Esophagus (tissue), 2 donors: Measurements from ENCODE around the gene TFDP2. TPM values are rescaled to one million over a fixed set of nuclear protein-coding genes. Genes with fewer than 3 reads are reported as not detected.
"Not testable (repeated sequence)": the region's sequence is repeated elsewhere in the genome, so short reads cannot be mapped to it uniquely, and the experiment has no call there.

Experiments used
- H3K27ac ChIP-seq, 2 donors: one replicate each; pipeline ENCODE4 v1.5.1; 2013; ENCODE audit warnings: low read depth in 2 of 2, mild to moderate bottlenecking in 2 of 2, inconsistent platforms in 1 of 2, low read length in 1 of 2, moderate library complexity in 1 of 2
- H3K27me3 ChIP-seq, 2 donors: one replicate each; pipeline ENCODE4 v1.6.1; 2013; ENCODE audit warnings: low read length in 2 of 2, control low read depth in 1 of 2, mild to moderate bottlenecking in 1 of 2; ENCODE audit not compliant: insufficient read depth in 2 of 2, control insufficient read depth in 1 of 2
- H3K36me3 ChIP-seq, 2 donors: one replicate each; pipeline ENCODE4 v1.6.1; 2013; ENCODE audit warnings: low read length in 1 of 2; ENCODE audit not compliant: control insufficient read depth in 2 of 2, insufficient read depth in 2 of 2
- H3K4me1 ChIP-seq, 2 donors: one replicate each; pipeline ENCODE4 v1.6.1; 2013; ENCODE audit warnings: low read length in 1 of 2; ENCODE audit not compliant: control insufficient read depth in 2 of 2, insufficient read depth in 2 of 2
- H3K4me3 ChIP-seq, 2 donors: one replicate each; pipeline ENCODE4 v1.5.1; 2013; ENCODE audit warnings: low read length in 2 of 2, mild to moderate bottlenecking in 2 of 2, low read depth in 1 of 2, moderate library complexity in 1 of 2
- H3K9me3 ChIP-seq, 2 donors: one replicate each; pipeline ENCODE4 v1.6.1; 2013; ENCODE audit warnings: mild to moderate bottlenecking in 2 of 2, low read depth in 1 of 2, low read length in 1 of 2, moderate library complexity in 1 of 2; ENCODE audit not compliant: control insufficient read depth in 2 of 2, insufficient read depth in 1 of 2
- WGBS, 2 donors: extraction: QIAGEN DNeasy Blood & Tissue Kit; methylation state at CpG; one replicate each; pipeline ENCODE4 v1.1.7; 2013; 5-methylcytosine and 5-hydroxymethylcytosine counted together
- polyA plus RNA-seq, 2 donors: library from polyadenylated mRNA; stranded (reverse); fragments of 200-250 nt; gene quantifications; one replicate each; pipeline ENCODE4 v1.2.3, GENCODE V29; 2013
- donor health status: healthy with polysubstance abuse.
- donor health status: Bipolar disorder and iron deficiency.

TFDP2 gene
- polyA plus RNA-seq, 2 donors = 6.2 to 10.8 TPM

GRCh38 chr3:141992512-141992911, 156.8 kb downstream of the TFDP2 start:
- Histone ChIP-seq H3K4me1 (no peaks in the 10 kb centered on the region), H3K36me3 (no peaks in the 10 kb centered on the region), H3K4me3 (no peak overlapping the region), H3K27me3 (no peaks in the 10 kb centered on the region), H3K9me3 (no peaks in the 10 kb centered on the region), H3K27ac (no peak overlapping the region)
- 52 to 57% methylated on average over 2 of the region's 2 CpGs for WGBS, 2 donors

GRCh38 chr3:141986548-141987107, 162.7 kb downstream of the TFDP2 start:
- H3K9me3 ChIP-seq = no peaks in the 10 kb centered on the region
- no peak overlapping the region for H3K27ac ChIP-seq
- WGBS, 2 donors = 66 to 67% methylated on average over 2 of the region's 2 CpGs
- no peaks in the 10 kb centered on the region for H3K36me3 ChIP-seq
- H3K27me3 ChIP-seq = no peaks in the 10 kb centered on the region
- no peaks in the 10 kb centered on the region for H3K4me1 ChIP-seq
- H3K4me3 ChIP-seq = no peak overlapping the region

GRCh38 chr3:141981084-141981483, 168.3 kb downstream of the TFDP2 start:
- no peaks in the 10 kb centered on the region for H3K9me3 ChIP-seq
- no peaks in the 10 kb centered on the region for H3K36me3 ChIP-seq
- no peak overlapping the region for H3K4me3 ChIP-seq
- no peak overlapping the region for H3K27ac ChIP-seq
- no peaks in the 10 kb centered on the region for H3K4me1 ChIP-seq
- no peaks in the 10 kb centered on the region for H3K27me3 ChIP-seq
- WGBS, 2 donors = 94 to 96% methylated on average over 3 of the region's 3 CpGs

- Histone ChIP-seq H3K27ac (no peak overlapping the region), H3K4me1 (no peaks in the 10 kb centered on the region), H3K36me3 (no peaks in the 10 kb centered on the region), H3K4me3 (no peak overlapping the region), H3K27me3 (no peaks in the 10 kb centered on the region), H3K9me3 (no peaks in the 10 kb centered on the region)
- WGBS, 2 donors = 84 to 89% methylated on average over 5 of the region's 5 CpGs
Measured at GRCh38 chr3:141979050-141979671, 170.2 kb downstream of the TFDP2 start.

GRCh38 chr3:141974777-141975176, 174.6 kb downstream of the TFDP2 start:
- WGBS, 2 donors = 96 to 97% methylated on average over 8 of the region's 8 CpGs
- not testable (repeated sequence) for H3K27ac ChIP-seq, H3K4me3 ChIP-seq, H3K36me3 ChIP-seq, H3K27me3 ChIP-seq, H3K9me3 ChIP-seq, H3K4me1 ChIP-seq

GRCh38 chr3:141972399-141972798, 176.9 kb downstream of the TFDP2 start:
- no peak overlapping the region for H3K27ac ChIP-seq
- no peaks in the 10 kb centered on the region for H3K4me1 ChIP-seq
- H3K27me3 ChIP-seq = no peaks in the 10 kb centered on the region
- no peaks in the 10 kb centered on the region for H3K9me3 ChIP-seq
- no peak overlapping the region for H3K4me3 ChIP-seq
- 61 to 80% methylated on average over 2 of the region's 2 CpGs for WGBS, 2 donors
- peaks cover 0 to 2% of the 10 kb centered on the region in 2 donors for H3K36me3 ChIP-seq

- Histone ChIP-seq H3K9me3 (no peaks in the 10 kb centered on the region), H3K27ac (no peak overlapping the region), H3K4me1 (no peaks in the 10 kb centered on the region), H3K4me3 (no peak overlapping the region), H3K36me3 (peaks cover 0 to 2% of the 10 kb centered on the region in 2 donors), H3K27me3 (no peaks in the 10 kb centered on the region)
- WGBS, 2 donors = 85 to 89% methylated on average over 1 of the region's 1 CpG
Measured at GRCh38 chr3:141971571-141971970, 177.8 kb downstream of the TFDP2 start.

- no peaks in the 10 kb centered on the region for H3K27me3 ChIP-seq
- H3K27ac ChIP-seq = no peak overlapping the region
- WGBS, 2 donors = 85 to 88% methylated on average over 6 of the region's 6 CpGs
- H3K4me3 ChIP-seq = no peak overlapping the region
- no peaks in the 10 kb centered on the region for H3K4me1 ChIP-seq
- H3K9me3 ChIP-seq = no peaks in the 10 kb centered on the region
- peaks cover 0 to 2% of the 10 kb centered on the region in 2 donors for H3K36me3 ChIP-seq
Measured at GRCh38 chr3:141969711-141970110, 179.6 kb downstream of the TFDP2 start.

- 81 to 82% methylated on average over 1 of the region's 1 CpG for WGBS, 2 donors
- no peak overlapping the region for H3K27ac ChIP-seq
- H3K36me3 ChIP-seq = peaks cover 3 to 5% of the 10 kb centered on the region in 2 donors
- H3K4me3 ChIP-seq = no peak overlapping the region
- no peaks in the 10 kb centered on the region for H3K9me3 ChIP-seq
- H3K27me3 ChIP-seq = no peaks in the 10 kb centered on the region
- no peaks in the 10 kb centered on the region for H3K4me1 ChIP-seq
Measured at GRCh38 chr3:141965471-141965870, 183.9 kb downstream of the TFDP2 start.

- H3K27ac ChIP-seq = no peak overlapping the region
- no peaks in the 10 kb centered on the region for H3K4me1 ChIP-seq
- H3K36me3 ChIP-seq = peaks cover 2 to 3% of the 10 kb centered on the region in 2 donors
- H3K4me3 ChIP-seq = no peak overlapping the region
- H3K27me3 ChIP-seq = no peaks in the 10 kb centered on the region
- WGBS, 2 donors = 91 to 94% methylated on average over 4 of the region's 4 CpGs
- no peaks in the 10 kb centered on the region for H3K9me3 ChIP-seq
Measured at GRCh38 chr3:141963301-141963700, 186.0 kb downstream of the TFDP2 start.
